T-helper 2 cell (primary cell): ENCODE results near the gene SH3BP5.

Experiments used
- DNase-seq, 5 experiments: peaks; one replicate each; pipeline versions ENCODE4 v3.0.0 to v3.0.0-alpha.2; 2012 to 2022

The SH3BP5 gene

GRCh38 chr3:15243822-15244482 is 88.4 kb downstream of the SH3BP5 start:
- no peak for DNase-seq

GRCh38 chr3:15241341-15241740 is 91.0 kb downstream of the SH3BP5 start:
- peak in 3 of 5 experiments; percentile 33 to 54 (median 36) for DNase-seq

- no peak for DNase-seq
Measured at GRCh38 chr3:15229262-15229661, 103.1 kb downstream of the SH3BP5 start.

GRCh38 chr3:15228147-15228546 is 104.2 kb downstream of the SH3BP5 start:
- DNase-seq, result no peak

GRCh38 chr3:15223685-15224572 is 108.5 kb downstream of the SH3BP5 start:
- no peak for DNase-seq

GRCh38 chr3:15221574-15222217 is 110.7 kb downstream of the SH3BP5 start:
- no peak for DNase-seq

- no peak for DNase-seq
Measured at GRCh38 chr3:15220661-15221060, 111.7 kb downstream of the SH3BP5 start.

GRCh38 chr3:15220056-15220455 is 112.3 kb downstream of the SH3BP5 start:
- no peak for DNase-seq

GRCh38 chr3:15218689-15219088 is 113.7 kb downstream of the SH3BP5 start:
- no peak for DNase-seq

- no peak for DNase-seq
Measured at GRCh38 chr3:15217841-15218267, 114.5 kb downstream of the SH3BP5 start.

- no peak for DNase-seq
Measured at GRCh38 chr3:15217011-15217671, 115.2 kb downstream of the SH3BP5 start.

- DNase-seq, result no peak
Measured at GRCh38 chr3:15216501-15216900, 115.9 kb downstream of the SH3BP5 start.

- no peak for DNase-seq
Measured at GRCh38 chr3:15215996-15216395, 116.4 kb downstream of the SH3BP5 start.

- DNase-seq, result no peak
Measured at GRCh38 chr3:15214758-15215157, 117.6 kb downstream of the SH3BP5 start.

- no peak for DNase-seq
Measured at GRCh38 chr3:15211937-15212336, 120.4 kb downstream of the SH3BP5 start.

- DNase-seq, result peak in 1 of 5 experiments; percentile 52
Measured at GRCh38 chr3:15207836-15208504, 124.4 kb downstream of the SH3BP5 start.

GRCh38 chr3:15206662-15207576 is 125.5 kb downstream of the SH3BP5 start:
- DNase-seq, result peak in 3 of 5 experiments; percentile 1 to 82 (median 6)

- DNase-seq, result peak; percentile 88 to 97 (median 94)
Measured at GRCh38 chr3:15205934-15206661, 126.3 kb downstream of the SH3BP5 start, which contains the start of gene CAPN7. Gene CAPN7 (plus strand): TSS chr3:15206246. CDS start chr3:15206496, 250 bp downstream.

GRCh38 chr3:15205482-15205933 is 126.9 kb downstream of the SH3BP5 start:
- no peak for DNase-seq
